HepG2 (cell line): ENCODE measurements around the gene SEPTIN10.

Experiments
- CREB1 ChIP-seq, 2 experiments: fragments of 450-650 bp in 1 of 2; IDR thresholded peaks; 2 replicates each; pipeline ENCODE4 v1.6.1; 2016 to 2017; ENCODE audit warnings: control low read depth in 1 of 2, mild to moderate bottlenecking in 1 of 2, missing compliant biosample characterization in 1 of 2, missing genetic modification characterization in 1 of 2
- NR2F6 ChIP-seq, 2 experiments: IDR thresholded peaks; 2 replicates each; pipeline ENCODE4 v1.6.1; 2016; ENCODE audit warnings: antibody characterized with exemption in 1 of 2, mild to moderate bottlenecking in 1 of 2
- PBX3 ChIP-seq: sonication (generic); formaldehyde crosslinking; IDR thresholded peaks from 2 replicates; pipeline ENCODE4 v1.8.1; 2023; ENCODE audit warnings: missing genetic modification reagents, inconsistent platforms, borderline replicate concordance
- ZNF224 ChIP-seq: sonication (generic); formaldehyde crosslinking; IDR thresholded peaks from 2 replicates; pipeline ENCODE4 v1.5.0; 2020; ENCODE audit warnings: mild to moderate bottlenecking, missing genetic modification reagents
- ZNF225 ChIP-seq: sonication (generic); formaldehyde crosslinking; IDR thresholded peaks from 2 replicates; pipeline ENCODE4 v1.4.0; 2020; ENCODE audit warnings: mild to moderate bottlenecking, missing genetic modification reagents
- TF ChIP-seq, protein P1 (sequence below): sonication (generic); formaldehyde crosslinking; IDR thresholded peaks from 2 replicates; pipeline ENCODE4 v1.4.0; 2020; ENCODE audit warnings: missing genetic modification reagents, borderline replicate concordance

- TF ChIP-seq ZNF225 (CRISPR knock-in tag): no peak
- TF ChIP-seq PBX3: no peak
- TF ChIP-seq, protein P1, sequence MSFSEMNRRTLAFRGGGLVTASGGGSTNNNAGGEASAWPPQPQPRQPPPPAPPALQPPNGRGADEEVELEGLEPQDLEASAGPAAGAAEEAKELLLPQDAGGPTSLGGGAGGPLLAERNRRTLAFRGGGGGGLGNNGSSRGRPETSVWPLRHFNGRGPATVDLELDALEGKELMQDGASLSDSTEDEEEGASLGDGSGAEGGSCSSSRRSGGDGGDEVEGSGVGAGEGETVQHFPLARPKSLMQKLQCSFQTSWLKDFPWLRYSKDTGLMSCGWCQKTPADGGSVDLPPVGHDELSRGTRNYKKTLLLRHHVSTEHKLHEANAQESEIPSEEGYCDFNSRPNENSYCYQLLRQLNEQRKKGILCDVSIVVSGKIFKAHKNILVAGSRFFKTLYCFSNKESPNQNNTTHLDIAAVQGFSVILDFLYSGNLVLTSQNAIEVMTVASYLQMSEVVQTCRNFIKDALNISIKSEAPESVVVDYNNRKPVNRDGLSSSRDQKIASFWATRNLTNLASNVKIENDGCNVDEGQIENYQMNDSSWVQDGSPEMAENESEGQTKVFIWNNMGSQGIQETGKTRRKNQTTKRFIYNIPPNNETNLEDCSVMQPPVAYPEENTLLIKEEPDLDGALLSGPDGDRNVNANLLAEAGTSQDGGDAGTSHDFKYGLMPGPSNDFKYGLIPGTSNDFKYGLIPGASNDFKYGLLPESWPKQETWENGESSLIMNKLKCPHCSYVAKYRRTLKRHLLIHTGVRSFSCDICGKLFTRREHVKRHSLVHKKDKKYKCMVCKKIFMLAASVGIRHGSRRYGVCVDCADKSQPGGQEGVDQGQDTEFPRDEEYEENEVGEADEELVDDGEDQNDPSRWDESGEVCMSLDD: no peak
- no peak; the same call in 1 of the 2 replicates for TF ChIP-seq CREB1 (IDR thresholded peaks at IDR 0.05)
- no peak for TF ChIP-seq CREB1 (CRISPR knock-in tag; IDR thresholded peaks at IDR 0.05)
- TF ChIP-seq ZNF224 (CRISPR knock-in tag): no peak
- TF ChIP-seq NR2F6 (IDR thresholded peaks at IDR 0.05): no peak
- no peak for TF ChIP-seq NR2F6 (CRISPR knock-in tag; IDR thresholded peaks at IDR 0.05)
These were observed 120.4 kb downstream of the SEPTIN10 start for GRCh38 chr2:109493176-109493935.
